GM18907 (cell line): Measurements from ENCODE around the gene SESN3.
"Not testable (repeated sequence)": the region's sequence is repeated elsewhere in the genome, so short reads cannot be mapped to it uniquely, and the experiment has no call there.

Source experiments
- ATAC-seq: cut with Tn5 transposase; IDR thresholded peaks from one replicate; pipeline ENCODE4 v1.9.1; 2021; ENCODE audit warnings: mild to moderate bottlenecking, moderate library complexity; ENCODE audit not compliant: unreplicated experiment

SESN3 gene

GRCh38 chr11:95252586-95252985 is 21.6 kb upstream of the SESN3 start:
- ATAC-seq: no peak

DNA sequence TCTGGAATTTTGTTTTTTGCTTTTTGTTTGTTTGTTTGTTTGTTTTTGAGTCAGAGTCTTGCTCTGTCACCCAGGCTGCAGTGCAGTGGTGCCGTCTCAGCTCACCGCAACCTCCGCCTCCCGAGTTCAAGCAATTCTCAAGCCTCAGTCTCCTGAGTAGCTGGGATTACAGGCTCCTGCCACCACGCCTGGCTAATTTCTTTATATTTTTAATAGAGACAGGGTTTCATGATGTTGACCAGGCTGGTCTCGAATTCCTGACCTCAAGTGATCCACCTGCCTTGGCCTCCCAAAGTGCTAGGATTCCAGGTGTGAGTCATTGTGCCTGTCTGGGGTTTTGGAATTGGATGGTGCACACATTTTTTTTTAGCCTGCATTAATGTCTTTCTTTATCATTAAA is 20.9 kb upstream of the SESN3 start:
- ATAC-seq: not testable (repeated sequence)

- peak; percentile 87 for ATAC-seq
Observed at GRCh38 chr11:95248666-95249467, 17.9 kb upstream of the SESN3 start.

- ATAC-seq: no peak
Observed at GRCh38 chr11:95247883-95248282, 16.9 kb upstream of the SESN3 start.

- no peak for ATAC-seq
Observed at GRCh38 chr11:95247127-95247684, 16.2 kb upstream of the SESN3 start.

GRCh38 chr11:95245581-95245980 is 14.6 kb upstream of the SESN3 start:
- no peak for ATAC-seq

DNA sequence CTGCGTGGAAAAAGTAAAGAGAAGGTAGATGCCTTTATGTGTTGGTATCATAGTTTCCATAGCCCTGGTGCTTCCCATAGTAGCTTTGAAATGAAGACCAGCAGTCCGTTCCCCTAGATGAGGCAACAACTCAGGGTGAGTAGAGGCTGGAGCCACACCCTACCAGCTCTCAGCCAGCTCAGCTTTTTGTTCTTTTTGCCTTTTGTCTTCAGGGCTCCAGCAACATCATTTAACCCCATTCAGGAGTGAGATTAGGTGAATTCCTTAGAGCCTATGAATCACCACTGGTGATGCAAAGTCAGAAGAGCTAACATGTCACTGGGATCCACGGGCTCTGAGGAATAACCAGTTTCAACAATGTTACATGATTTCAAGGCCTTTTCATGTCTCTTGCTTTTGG is 14.0 kb upstream of the SESN3 start:
- no peak for ATAC-seq

DNA sequence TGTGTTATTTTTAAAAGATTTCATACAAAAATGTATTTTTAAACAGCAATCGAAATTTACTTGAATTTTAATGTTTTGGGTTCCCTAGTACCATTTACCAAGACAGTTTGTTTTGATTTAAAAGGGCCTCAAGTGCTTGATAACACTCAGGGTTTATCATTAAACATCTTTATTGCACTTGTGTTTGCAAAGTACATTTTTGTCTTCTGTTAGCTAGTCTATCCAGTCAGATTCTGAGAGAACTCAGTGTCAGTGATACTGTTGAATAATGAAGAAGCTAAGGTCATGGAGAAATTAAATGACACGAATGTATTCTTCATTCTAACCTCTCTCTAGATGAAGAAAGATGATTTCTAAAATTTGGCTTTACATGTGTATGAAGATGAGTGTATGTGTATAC is 12.7 kb upstream of the SESN3 start:
- ATAC-seq: no peak

GRCh38 chr11:95242845-95243605 is 12.0 kb upstream of the SESN3 start:
- no peak for ATAC-seq

GRCh38 chr11:95242091-95242844 is 11.3 kb upstream of the SESN3 start:
- peak; percentile 76 for ATAC-seq

- ATAC-seq: peak; percentile 76
Observed at GRCh38 chr11:95241681-95242081, 10.7 kb upstream of the SESN3 start.

- ATAC-seq: no peak
Observed at GRCh38 chr11:95239871-95240649, 9.1 kb upstream of the SESN3 start.

DNA sequence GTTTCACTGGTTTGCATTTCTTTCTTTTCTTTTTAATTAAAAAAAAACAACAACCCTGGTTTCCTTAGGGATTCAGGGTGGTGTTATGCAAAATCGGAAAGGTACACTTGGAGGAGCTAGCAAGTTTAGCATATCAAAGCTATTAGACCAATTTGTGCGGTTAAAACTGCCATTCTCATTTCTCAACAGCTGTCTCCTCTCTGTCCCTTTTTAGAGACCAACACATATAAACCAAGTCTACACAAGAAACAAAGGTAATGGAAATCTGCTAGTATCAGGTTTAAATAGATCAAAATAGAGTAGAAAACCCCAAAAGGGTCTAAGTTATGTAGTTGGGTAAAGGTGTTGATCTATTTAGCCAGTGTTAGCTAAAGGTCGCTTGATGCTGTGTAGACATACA is 1.7 kb upstream of the SESN3 start:
- ATAC-seq: no peak

GRCh38 chr11:95231881-95232605 is 1.0 kb upstream of the SESN3 start:
- ATAC-seq: peak; percentile 39

DNA sequence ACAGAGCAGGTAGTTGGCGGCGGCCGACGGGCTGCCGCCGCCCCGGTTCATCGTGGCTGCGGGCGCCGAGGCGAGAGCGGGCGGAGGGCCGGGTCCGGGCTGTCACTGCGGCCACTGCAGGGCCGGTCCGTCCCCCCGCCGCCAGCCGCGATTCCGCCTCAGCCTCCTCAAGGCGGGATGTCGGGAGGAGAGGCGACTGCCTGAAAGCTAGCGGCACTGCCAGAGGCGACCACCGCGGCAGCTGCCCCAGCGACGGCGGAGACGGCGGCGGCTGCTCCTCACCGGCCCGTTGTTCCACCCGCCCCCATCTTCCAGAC is 234 bp downstream of the SESN3 start:
- ATAC-seq: peak; percentile 24

- ATAC-seq: no peak
Observed at GRCh38 chr11:95229993-95230809, 801 bp downstream of the SESN3 start.

GRCh38 chr11:95229199-95229992 is 1.6 kb downstream of the SESN3 start:
- ATAC-seq: no peak

GRCh38 chr11:95228081-95228749 is 2.8 kb downstream of the SESN3 start:
- no peak for ATAC-seq
